ENCODE results near the gene PIGU.
"Not testable (repeated sequence)": the region's sequence is repeated elsewhere in the genome, so short reads cannot be mapped to it uniquely, and the experiment has no call there.

DNA sequence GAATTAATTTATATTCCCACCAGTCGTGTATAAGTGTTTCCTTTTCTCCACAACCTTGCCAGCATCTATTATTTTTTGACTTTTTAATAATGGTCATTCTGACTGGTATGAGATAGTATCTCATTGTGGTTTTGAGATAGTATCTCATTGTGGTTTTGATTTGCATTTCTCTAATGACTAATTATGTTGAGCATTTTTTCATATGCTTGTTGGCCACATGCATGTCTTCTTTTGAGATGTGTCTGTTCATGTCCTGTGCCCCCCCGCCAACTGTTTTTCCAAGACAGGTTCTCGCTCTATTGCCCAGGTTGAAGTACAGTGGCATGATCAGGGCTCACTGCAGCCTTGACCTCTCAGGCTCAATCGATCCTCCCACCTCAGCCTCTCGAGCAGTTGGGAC is 15.1 kb downstream of the PIGU start:
- TF ChIP-seq CTCF, EP300 (IDR thresholded peaks at IDR 0.05): not testable (repeated sequence)
